Osteoblast (primary cell): ENCODE results near the gene TMTC1. TPM values are rescaled to one million over a fixed set of nuclear protein-coding genes. Genes with fewer than 3 reads are reported as not detected.

ENCODE experiments used
- DNase-seq: peaks from one replicate; pipeline ENCODE4 v3.0.0; 2011; ENCODE audit warnings: low spot score, mixed read lengths; ENCODE audit not compliant: insufficient read length; ENCODE audit errors: missing footprints
- H2AFZ ChIP-seq: 2 replicates; pipeline ENCODE4 v1.6.0; 2011; ENCODE audit warnings: mild to moderate bottlenecking, low read length
- H3K27ac ChIP-seq: 2 replicates; pipeline ENCODE4 v1.5.1; 2011; ENCODE audit warnings: mild to moderate bottlenecking, low read depth, low read length, moderate library complexity
- H3K27me3 ChIP-seq: 2 replicates; pipeline ENCODE4 v1.6.0; 2012; ENCODE audit warnings: mild to moderate bottlenecking, control low read depth, inconsistent platforms, low read length, moderate library complexity; ENCODE audit not compliant: insufficient read depth
- H3K36me3 ChIP-seq: 2 replicates; pipeline ENCODE4 v1.5.1; 2011; ENCODE audit warnings: mild to moderate bottlenecking, low read length, control low read depth, moderate library complexity; ENCODE audit not compliant: insufficient read depth
- H3K4me1 ChIP-seq: 2 replicates; pipeline ENCODE4 v1.5.1; 2011; ENCODE audit warnings: mild to moderate bottlenecking, low read length, control low read depth, moderate library complexity; ENCODE audit not compliant: insufficient read depth
- H3K4me2 ChIP-seq: 2 replicates; pipeline ENCODE4 v1.6.0; 2011; ENCODE audit warnings: mild to moderate bottlenecking, low read length; ENCODE audit not compliant: insufficient read depth
- H3K4me3 ChIP-seq: fragments of 200-600 bp; sonication (generic); 3 replicates; pipeline ENCODE4 v1.5.1; 2012; ENCODE audit warnings: mild to moderate bottlenecking, low read length, inconsistent platforms; ENCODE audit not compliant: insufficient read depth
- H3K79me2 ChIP-seq: 2 replicates; pipeline ENCODE4 v1.6.0; 2012; ENCODE audit warnings: mild to moderate bottlenecking, low read length, control low read depth, inconsistent platforms; ENCODE audit not compliant: insufficient read depth
- H3K9me3 ChIP-seq: 2 replicates; pipeline ENCODE4 v1.5.1; 2011; ENCODE audit warnings: low read depth, low read length, control low read depth
- H4K20me1 ChIP-seq: 2 replicates; pipeline ENCODE4 v1.6.0; 2012; ENCODE audit warnings: mild to moderate bottlenecking, low read length, control low read depth; ENCODE audit not compliant: insufficient read depth
- CTCF ChIP-seq: IDR thresholded peaks from 2 replicates; pipeline ENCODE4 v1.5.1; 2011; ENCODE audit warnings: mild to moderate bottlenecking, low read depth, low read length, moderate library complexity; ENCODE audit errors: extremely low read depth
- total RNA-seq: library from RNA; depleted of rRNA; stranded (reverse); fragments of >200 nt; gene quantifications from 2 replicates; pipeline ENCODE4 v1.2.3, GENCODE V29; 2012

TMTC1 gene
- total RNA-seq, 1 donor: 50.3 TPM

DNA sequence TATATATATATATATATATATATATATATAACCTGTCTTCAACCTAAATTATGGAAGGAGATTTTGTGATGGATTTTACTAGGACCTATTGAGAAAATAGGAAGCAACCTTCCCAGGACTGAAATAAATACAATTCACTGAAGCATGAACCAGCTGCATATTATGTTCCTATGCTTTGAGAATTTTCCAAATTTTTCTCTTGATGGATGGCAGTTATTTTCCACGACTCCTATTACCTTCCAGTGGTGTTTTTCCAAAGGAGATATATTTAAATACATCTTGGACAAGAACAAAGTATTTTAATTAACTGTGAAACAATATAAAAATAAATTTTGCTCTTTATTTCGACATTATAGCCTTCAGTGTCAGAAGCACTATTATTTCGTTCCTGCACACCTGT is 87.9 kb downstream of the TMTC1 start:
- Histone ChIP-seq H2AFZ (no peak overlapping the region), H3K27ac (no peak overlapping the region), H3K27me3 (no peaks in the 10 kb centered on the region), H3K4me1 (peaks cover under 1% of the 10 kb centered on the region), H3K79me2 (no peaks in the 10 kb centered on the region), H3K4me3 (no peak overlapping the region), H3K9me3 (no peaks in the 10 kb centered on the region), H3K4me2 (no peak overlapping the region), H4K20me1 (no peaks in the 10 kb centered on the region), H3K36me3 (no peaks in the 10 kb centered on the region)
- no peak for DNase-seq
- TF ChIP-seq CTCF: no peak

DNA sequence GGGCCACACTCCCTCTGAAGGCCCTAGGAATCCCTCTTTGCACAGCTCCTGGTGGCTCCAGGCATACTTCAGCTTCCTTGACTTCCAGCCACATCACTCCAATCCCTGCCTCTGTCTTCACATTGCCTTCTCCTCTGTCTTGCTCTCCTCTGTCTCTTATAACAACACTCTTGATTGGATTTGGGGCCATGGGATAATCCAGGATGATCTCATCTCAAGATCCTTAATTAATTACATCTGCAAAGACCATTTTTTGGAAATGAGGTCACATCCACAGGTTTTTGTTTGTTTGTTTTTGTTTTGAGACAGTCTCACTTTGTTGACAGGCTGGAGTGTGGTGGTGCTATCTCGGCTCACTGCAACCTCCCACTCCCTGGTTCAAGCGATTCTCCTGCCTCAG is 88.7 kb downstream of the TMTC1 start:
- no peak overlapping the region for H3K27ac ChIP-seq
- TF ChIP-seq CTCF: no peak
- H3K4me2 ChIP-seq: no peak overlapping the region
- no peaks in the 10 kb centered on the region for H3K27me3 ChIP-seq
- no peaks in the 10 kb centered on the region for H3K79me2 ChIP-seq
- H3K4me3 ChIP-seq: no peak overlapping the region
- no peak for DNase-seq
- H3K36me3 ChIP-seq: no peaks in the 10 kb centered on the region
- H3K9me3 ChIP-seq: no peaks in the 10 kb centered on the region
- no peaks in the 10 kb centered on the region for H4K20me1 ChIP-seq
- no peak overlapping the region for H2AFZ ChIP-seq
- H3K4me1 ChIP-seq: no peaks in the 10 kb centered on the region

DNA sequence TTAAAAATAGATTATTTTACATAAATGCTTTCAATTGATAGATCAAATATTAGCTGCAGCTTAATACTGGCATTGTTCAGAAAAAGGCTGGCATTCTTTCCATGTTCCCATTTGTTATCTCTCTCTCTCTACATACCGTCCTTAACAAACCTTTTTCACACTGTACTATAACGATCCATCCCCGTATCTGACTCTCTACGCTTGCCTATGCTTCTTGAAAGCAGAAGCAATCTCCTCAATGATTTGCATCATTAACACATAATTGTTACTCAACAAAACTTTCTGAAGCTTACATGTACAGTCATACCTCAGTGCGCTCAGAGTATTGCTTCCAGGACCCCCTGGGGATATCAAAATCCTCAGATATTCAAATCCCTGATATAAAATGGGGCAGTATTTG is 89.7 kb downstream of the TMTC1 start:
- Histone ChIP-seq H3K4me1 (no peaks in the 10 kb centered on the region), H4K20me1 (no peaks in the 10 kb centered on the region), H2AFZ (no peak overlapping the region), H3K4me2 (no peak overlapping the region), H3K27me3 (no peaks in the 10 kb centered on the region), H3K36me3 (no peaks in the 10 kb centered on the region), H3K79me2 (no peaks in the 10 kb centered on the region), H3K9me3 (no peaks in the 10 kb centered on the region), H3K27ac (no peak overlapping the region), H3K4me3 (no peak overlapping the region)
- no peak for TF ChIP-seq CTCF
- no peak for DNase-seq

DNA sequence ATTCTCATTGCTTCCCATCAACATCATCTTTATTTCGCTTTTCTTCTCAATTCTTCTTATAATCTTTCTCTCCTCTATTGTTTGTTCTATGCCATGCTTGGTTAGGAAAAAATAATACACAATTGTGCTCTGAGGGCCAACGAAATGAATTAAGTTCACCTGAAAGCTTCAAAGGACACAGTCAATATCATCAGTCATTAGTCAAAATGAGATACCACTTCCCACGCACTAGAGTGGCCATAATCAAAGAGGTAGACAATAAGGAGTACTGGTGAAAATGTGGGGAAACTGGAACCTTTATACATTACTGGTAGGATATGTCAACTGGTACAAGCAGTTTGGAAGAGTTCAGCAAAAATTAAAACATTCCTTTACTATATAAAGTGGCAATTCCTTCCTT is 91.5 kb downstream of the TMTC1 start:
- H4K20me1 ChIP-seq: no peaks in the 10 kb centered on the region
- H3K27ac ChIP-seq: no peak overlapping the region
- no peaks in the 10 kb centered on the region for H3K79me2 ChIP-seq
- H3K36me3 ChIP-seq: no peaks in the 10 kb centered on the region
- H3K4me3 ChIP-seq: no peak overlapping the region
- no peaks in the 10 kb centered on the region for H3K9me3 ChIP-seq
- no peaks in the 10 kb centered on the region for H3K4me1 ChIP-seq
- no peak overlapping the region for H3K4me2 ChIP-seq
- no peak overlapping the region for H2AFZ ChIP-seq
- TF ChIP-seq CTCF: no peak
- no peaks in the 10 kb centered on the region for H3K27me3 ChIP-seq
- no peak for DNase-seq
